HG03039 (cell line): ENCODE results near the gene CFAP92.
"Not testable (repeated sequence)": the region's sequence is repeated elsewhere in the genome, so short reads cannot be mapped to it uniquely, and the experiment has no call there.

Experiments
- ATAC-seq: cut with Tn5 transposase; IDR thresholded peaks from one replicate; pipeline ENCODE4 v1.9.1; 2021; ENCODE audit warnings: mild to moderate bottlenecking, moderate library complexity; ENCODE audit not compliant: unreplicated experiment

The CFAP92 gene

GRCh38 chr3:128872744-128873143 lies 121.1 kb downstream of the CFAP92 start:
- no peak for ATAC-seq

- no peak for ATAC-seq
Measured at GRCh38 chr3:128872282-128872681, 121.6 kb downstream of the CFAP92 start.

GRCh38 chr3:128870347-128870746 lies 123.5 kb downstream of the CFAP92 start:
- ATAC-seq = no peak

- ATAC-seq = no peak
Measured at GRCh38 chr3:128867200-128868125, 126.4 kb downstream of the CFAP92 start.

GRCh38 chr3:128864849-128865804 lies 128.7 kb downstream of the CFAP92 start:
- ATAC-seq = not testable (repeated sequence)

- ATAC-seq = no peak
Measured at GRCh38 chr3:128864351-128864811, 129.5 kb downstream of the CFAP92 start.

GRCh38 chr3:128863560-128863959 lies 130.3 kb downstream of the CFAP92 start:
- ATAC-seq = no peak

- no peak for ATAC-seq
Measured at GRCh38 chr3:128861491-128861890, 132.4 kb downstream of the CFAP92 start.
